ENCODE measurements around the gene ZNF462.

ZNF462 gene

DNA sequence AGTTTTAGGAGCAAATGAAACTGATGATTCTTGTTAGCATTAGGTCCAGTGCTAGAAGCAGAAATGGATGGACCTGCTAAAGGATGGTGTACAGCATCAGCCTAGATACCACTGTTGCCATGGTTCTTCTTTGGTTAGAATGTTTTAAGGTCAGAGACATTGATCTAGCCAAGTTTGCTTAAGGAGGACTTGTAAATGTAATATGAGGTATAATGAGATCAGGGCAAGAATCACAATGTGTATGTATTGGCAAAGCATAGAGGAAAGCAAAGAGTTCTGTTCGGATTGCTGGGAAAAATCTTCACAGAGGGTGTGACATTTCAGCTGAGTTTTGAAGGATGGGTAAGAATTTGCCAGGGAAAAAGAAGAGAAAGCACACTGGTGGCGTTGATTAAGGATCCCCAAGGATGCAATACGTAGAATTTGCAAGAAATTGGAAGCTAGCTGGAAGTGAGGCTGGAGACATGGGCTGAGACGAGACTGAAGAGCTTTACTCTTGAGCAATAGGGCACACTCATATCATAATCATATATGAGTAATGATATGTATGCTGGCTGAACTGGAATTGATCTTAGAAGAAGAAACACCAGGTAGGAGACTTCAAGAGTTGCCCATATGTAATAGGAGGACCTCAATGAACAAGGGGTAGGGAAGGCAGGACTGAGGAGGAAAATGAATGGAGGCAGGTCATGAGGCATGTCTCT, 102.0 kb downstream of the ZNF462 start:
- TF ChIP-seq GATA3 (IDR thresholded peaks at IDR 0.05; ENCODE audit: low read depth, low read length) = no peak
- TF ChIP-seq GATA2 (IDR thresholded peaks at IDR 0.05; ENCODE audit: low read depth, low read length) = no peak

- TF ChIP-seq GATA2 (IDR thresholded peaks at IDR 0.05; ENCODE audit: low read depth, low read length) = no peak
- no peak for TF ChIP-seq GATA3 (IDR thresholded peaks at IDR 0.05; ENCODE audit: low read depth, low read length)
Observed at GRCh38 chr9:106966481-106966880, 103.5 kb downstream of the ZNF462 start.

DNA sequence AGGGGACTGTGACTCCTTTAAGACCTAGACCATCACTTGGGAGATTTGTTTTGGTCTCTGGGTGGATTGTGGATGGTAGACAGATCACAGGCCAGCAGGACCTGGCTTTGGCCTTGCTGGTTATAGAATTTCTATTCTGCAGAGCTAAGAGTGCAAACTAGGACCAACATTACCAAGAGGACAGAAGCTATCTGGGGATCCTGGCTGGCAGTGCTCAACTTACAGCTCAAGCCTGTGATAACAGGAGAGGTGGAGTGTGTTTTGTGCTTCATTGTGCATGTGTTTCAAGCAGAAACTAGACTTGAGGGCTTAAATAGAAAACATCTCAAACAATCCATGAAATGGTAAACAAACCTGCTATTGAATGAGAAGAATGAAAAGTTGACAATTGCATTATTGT, 106.7 kb downstream of the ZNF462 start:
- TF ChIP-seq GATA3 (IDR thresholded peaks at IDR 0.05; ENCODE audit: low read depth, low read length) = no peak
- no peak for TF ChIP-seq GATA2 (IDR thresholded peaks at IDR 0.05; ENCODE audit: low read depth, low read length)

DNA sequence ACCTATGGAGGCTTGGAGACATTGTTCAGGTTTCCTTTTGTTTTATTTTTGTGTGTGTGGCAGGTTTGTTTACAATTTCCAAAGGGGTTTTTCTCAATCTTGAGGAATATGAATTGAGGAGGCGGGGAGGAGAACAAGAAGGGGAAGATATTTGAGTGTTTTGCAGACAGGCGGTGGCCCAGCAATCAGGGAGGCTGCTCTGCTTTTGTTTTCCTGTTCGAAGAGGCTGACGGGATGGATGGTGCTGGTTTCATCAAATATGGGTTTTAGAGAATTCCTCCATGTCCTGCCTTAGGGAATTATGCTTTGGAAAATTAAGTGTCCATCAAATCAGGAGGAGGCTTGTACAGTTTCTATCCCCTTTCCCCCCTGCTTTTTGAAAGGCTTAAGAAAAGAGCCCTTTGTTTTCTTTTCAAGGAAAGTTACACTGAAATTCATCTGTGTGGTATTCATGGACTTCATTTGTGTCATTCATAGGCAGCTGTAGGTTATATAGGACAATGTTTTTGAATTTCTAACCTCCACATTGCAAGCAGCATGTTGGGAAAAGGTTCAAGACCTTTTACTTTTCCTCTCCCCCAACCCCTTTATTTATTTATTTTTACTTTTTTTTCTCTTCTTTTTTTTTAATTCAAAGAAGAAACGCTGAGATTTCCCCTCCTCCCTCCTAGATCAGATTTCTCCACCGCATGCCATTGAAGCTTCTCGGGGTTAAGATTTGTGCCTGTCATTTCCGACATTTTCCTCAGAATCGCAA, 107.4 kb downstream of the ZNF462 start:
- TF ChIP-seq GATA3 (IDR thresholded peaks at IDR 0.05; ENCODE audit: low read depth, low read length) (no peak), GATA2 (IDR thresholded peaks at IDR 0.05; ENCODE audit: low read depth, low read length) (no peak)

GRCh38 chr9:106970976-106971457, 108.1 kb downstream of the ZNF462 start:
- TF ChIP-seq GATA3 (IDR thresholded peaks at IDR 0.05; ENCODE audit: low read depth, low read length) = no peak
- no peak for TF ChIP-seq GATA2 (IDR thresholded peaks at IDR 0.05; ENCODE audit: low read depth, low read length)

- TF ChIP-seq GATA2 (IDR thresholded peaks at IDR 0.05; ENCODE audit: low read depth, low read length) (no peak), GATA3 (IDR thresholded peaks at IDR 0.05; ENCODE audit: low read depth, low read length) (no peak)
Observed at GRCh38 chr9:106972082-106972481, 109.1 kb downstream of the ZNF462 start.

DNA sequence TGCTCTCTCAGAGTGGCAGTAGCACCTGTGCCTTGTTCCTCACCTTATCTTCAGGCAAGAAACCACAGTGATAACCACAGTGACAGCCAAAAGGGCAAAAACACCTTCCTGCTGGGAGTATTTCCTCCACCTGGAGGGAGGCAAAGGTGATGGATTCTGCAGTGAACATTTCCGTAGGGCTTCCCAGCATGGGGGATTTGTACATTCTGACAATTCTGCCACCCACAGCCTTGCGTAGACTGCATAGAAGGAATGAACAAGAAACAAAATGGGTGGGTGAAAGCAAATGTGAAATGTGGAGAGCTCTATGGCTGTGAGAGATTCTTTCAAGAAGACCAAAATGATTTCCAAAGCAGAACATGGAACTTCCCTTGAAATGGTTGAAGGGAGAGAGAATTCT, 111.4 kb downstream of the ZNF462 start:
- no peak for TF ChIP-seq GATA2 (IDR thresholded peaks at IDR 0.05; ENCODE audit: low read depth, low read length)
- no peak for TF ChIP-seq GATA3 (IDR thresholded peaks at IDR 0.05; ENCODE audit: low read depth, low read length)

DNA sequence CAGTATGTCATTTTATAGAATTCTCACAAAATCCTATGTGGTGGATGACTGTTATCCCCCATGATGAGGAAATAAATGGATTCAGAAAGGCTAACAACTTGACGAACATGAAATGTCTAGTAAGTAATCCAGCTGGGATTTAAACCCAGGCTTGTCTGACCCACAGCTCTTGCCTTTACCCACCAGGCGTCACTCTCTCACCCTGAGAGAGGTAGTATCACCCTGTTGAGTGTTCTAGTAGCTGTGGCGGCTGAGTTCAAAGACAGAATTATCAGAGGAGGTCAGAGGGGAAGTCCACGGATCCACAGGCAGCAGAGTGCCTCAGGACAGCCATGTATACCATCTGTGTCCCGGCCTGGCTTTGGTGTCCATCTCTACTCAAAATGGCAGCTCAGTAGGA, 113.8 kb downstream of the ZNF462 start:
- TF ChIP-seq GATA2 (IDR thresholded peaks at IDR 0.05; ENCODE audit: low read depth, low read length) = no peak
- TF ChIP-seq GATA3 (IDR thresholded peaks at IDR 0.05; ENCODE audit: low read depth, low read length) = no peak

DNA sequence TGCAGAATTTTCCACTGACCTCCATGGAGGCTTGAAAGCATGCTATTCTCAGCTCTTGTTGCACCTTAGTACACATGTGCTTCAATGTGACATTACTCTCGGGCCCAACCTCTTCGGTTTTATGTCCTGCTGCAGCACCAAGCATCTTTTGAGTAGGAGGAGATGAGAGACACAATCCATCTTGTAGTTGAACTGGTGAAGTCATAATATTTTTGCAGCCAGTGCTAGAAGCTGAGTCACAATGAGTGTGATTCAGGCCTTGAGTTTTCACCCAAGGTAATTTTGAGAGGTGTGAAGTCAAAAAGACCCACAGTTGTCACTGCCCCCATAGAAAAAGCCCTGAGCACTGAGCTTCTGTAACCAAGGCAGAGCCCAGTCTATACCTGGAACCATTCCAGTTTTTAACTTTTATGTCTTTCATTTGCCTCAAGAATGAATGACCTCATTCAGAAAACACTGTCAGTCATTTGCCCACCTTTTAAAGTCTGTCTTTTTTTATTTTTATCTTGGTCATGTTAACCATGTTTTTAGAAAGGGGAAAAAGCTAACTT, 117.7 kb downstream of the ZNF462 start:
- TF ChIP-seq GATA3 (IDR thresholded peaks at IDR 0.05; ENCODE audit: low read depth, low read length) (no peak), GATA2 (IDR thresholded peaks at IDR 0.05; ENCODE audit: low read depth, low read length) (no peak)

- TF ChIP-seq GATA3 (IDR thresholded peaks at IDR 0.05; ENCODE audit: low read depth, low read length) = no peak
- no peak for TF ChIP-seq GATA2 (IDR thresholded peaks at IDR 0.05; ENCODE audit: low read depth, low read length)
Observed at GRCh38 chr9:106981396-106982287, 118.7 kb downstream of the ZNF462 start.

DNA sequence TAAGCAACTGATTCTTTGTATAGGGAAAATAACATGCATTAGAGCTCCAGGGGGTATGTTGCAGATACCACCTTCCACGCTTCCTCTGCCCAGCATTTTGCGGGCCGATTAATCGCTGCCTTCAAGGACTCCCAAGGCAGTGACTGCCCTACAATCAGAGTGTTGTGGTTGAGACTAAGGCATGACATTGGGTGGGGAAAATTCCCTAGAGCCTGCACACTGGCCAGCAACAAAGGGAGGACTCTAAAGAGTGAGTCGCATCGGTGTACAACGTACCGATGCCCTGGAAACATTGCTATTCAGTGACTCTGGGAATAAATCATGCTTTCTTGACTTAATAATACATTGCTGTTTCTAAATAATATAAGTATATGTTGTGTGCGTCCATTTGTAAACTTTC, 119.7 kb downstream of the ZNF462 start:
- TF ChIP-seq GATA3 (IDR thresholded peaks at IDR 0.05; ENCODE audit: low read depth, low read length) (no peak), GATA2 (IDR thresholded peaks at IDR 0.05; ENCODE audit: low read depth, low read length) (no peak)

GRCh38 chr9:106983346-106983745, 120.4 kb downstream of the ZNF462 start:
- no peak for TF ChIP-seq GATA2 (IDR thresholded peaks at IDR 0.05; ENCODE audit: low read depth, low read length)
- TF ChIP-seq GATA3 (IDR thresholded peaks at IDR 0.05; ENCODE audit: low read depth, low read length) = no peak

GRCh38 chr9:106992186-106992585, 129.2 kb downstream of the ZNF462 start:
- TF ChIP-seq GATA3 (IDR thresholded peaks at IDR 0.05; ENCODE audit: low read depth, low read length) (no peak), GATA2 (IDR thresholded peaks at IDR 0.05; ENCODE audit: low read depth, low read length) (no peak)

DNA sequence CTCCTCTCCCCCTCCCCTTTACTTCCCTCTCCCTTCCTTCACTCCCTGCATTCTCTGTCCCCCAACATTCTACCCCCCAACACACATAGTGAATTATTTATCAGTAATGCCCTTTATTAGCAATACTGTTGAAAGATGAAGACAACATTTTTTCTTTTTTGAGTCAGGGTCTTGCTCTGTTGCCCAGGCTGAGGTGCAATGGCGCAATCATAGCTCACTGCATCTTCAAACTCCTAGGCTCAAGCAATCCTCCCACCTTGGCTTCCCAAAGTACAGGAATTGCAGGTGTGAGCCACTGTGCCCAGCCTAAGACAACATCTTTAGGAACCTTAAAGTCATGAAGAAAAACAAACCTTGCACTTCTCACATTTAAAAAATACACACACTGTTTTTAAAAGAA, 130.6 kb downstream of the ZNF462 start:
- TF ChIP-seq GATA2 (IDR thresholded peaks at IDR 0.05; ENCODE audit: low read depth, low read length) = no peak
- no peak for TF ChIP-seq GATA3 (IDR thresholded peaks at IDR 0.05; ENCODE audit: low read depth, low read length)
